Measurements from ENCODE around the gene REN.

DNA sequence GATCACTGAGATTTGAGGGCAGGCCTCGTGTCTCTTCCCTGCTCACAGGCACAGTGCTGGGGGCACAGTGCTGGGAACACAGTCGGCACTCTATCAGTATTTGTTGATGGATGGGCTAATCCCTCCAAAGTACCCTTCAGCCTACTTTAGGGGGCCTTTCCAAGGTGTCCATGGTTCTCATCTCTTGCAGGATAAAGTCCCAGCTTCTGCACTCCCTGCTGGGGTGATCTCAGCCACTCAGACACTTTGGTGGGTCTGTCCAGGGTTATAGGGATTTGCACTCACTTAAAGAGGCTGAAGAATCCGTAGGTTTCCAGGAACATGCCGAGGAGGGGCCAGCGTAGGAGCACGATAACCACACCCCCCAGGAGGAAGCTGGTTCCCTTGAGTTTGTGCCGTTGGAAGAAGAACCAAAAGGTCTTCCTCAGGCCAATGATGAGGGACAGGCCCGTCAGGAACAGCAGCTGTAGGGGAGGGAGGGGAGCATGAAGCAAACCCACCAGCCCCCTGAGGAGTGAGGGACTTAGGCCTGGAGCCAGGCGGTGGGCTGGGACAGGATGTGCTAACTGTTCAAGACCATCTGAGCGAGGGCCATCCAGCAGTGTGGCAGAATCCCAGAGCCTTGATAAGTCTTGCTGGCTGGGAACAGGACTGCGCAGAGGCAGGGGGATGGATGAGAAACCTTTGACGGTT is 35.4 kb upstream of the REN start:
- TF ChIP-seq, protein P1, sequence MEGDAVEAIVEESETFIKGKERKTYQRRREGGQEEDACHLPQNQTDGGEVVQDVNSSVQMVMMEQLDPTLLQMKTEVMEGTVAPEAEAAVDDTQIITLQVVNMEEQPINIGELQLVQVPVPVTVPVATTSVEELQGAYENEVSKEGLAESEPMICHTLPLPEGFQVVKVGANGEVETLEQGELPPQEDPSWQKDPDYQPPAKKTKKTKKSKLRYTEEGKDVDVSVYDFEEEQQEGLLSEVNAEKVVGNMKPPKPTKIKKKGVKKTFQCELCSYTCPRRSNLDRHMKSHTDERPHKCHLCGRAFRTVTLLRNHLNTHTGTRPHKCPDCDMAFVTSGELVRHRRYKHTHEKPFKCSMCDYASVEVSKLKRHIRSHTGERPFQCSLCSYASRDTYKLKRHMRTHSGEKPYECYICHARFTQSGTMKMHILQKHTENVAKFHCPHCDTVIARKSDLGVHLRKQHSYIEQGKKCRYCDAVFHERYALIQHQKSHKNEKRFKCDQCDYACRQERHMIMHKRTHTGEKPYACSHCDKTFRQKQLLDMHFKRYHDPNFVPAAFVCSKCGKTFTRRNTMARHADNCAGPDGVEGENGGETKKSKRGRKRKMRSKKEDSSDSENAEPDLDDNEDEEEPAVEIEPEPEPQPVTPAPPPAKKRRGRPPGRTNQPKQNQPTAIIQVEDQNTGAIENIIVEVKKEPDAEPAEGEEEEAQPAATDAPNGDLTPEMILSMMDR (IDR thresholded peaks at IDR 0.05), result no peak
- no peak for TF ChIP-seq ZFX (IDR thresholded peaks at IDR 0.05; ENCODE audit: borderline replicate concordance)

Measured in 22Rv1 (cell line).